Measurements from ENCODE around the gene COPG2. TPM values are rescaled to one million over a fixed set of nuclear protein-coding genes. Genes with fewer than 3 reads are reported as not detected.

Gene COPG2
- polyA plus RNA-seq, 1 donor from 2014 or later, result 37.9 TPM

GRCh38 chr7:130486954-130487436 lies 181.6 kb downstream of the COPG2 start:
- Histone ChIP-seq H3F3A (ENCODE audit: insufficient read depth, low read length, poor library complexity, severe bottlenecking) (peaks cover 3% of the 10 kb centered on the region), H3K4me2 (ENCODE audit: low read length) (peak overlapping the region; percentile 68), H4K20me1 (ENCODE audit: insufficient read depth) (no peaks in the 10 kb centered on the region), H3K9me2 (ENCODE audit: insufficient read depth, low read length) (no peaks in the 10 kb centered on the region), H3K79me2 (replicated peaks; ENCODE audit: insufficient read depth, low read length) (peaks cover 9% of the 10 kb centered on the region), H2AFZ (ENCODE audit: low read depth, low read length) (peak overlapping the region; percentile 71), H3K4me3 (ENCODE audit: low read length) (peak overlapping the region; percentile 57), H3K27ac (ENCODE audit: low read length) (peak overlapping the region; percentile 97), H3K27me3 (ENCODE audit: insufficient read depth, low read depth, low read length) (no peaks in the 10 kb centered on the region), H3K9ac (ENCODE audit: low read length) (peak overlapping the region; percentile 76), H3K9me3 (ENCODE audit: low read length) (no peaks in the 10 kb centered on the region), H3K36me3 (ENCODE audit: insufficient read depth, low read length) (no peaks in the 10 kb centered on the region)
- no peak for TF ChIP-seq CTCF (IDR thresholded peaks at IDR 0.05; ENCODE audit: poor library complexity, severe bottlenecking)
- peak; percentile 58 for TF ChIP-seq REST (IDR thresholded peaks at IDR 0.05; ENCODE audit: borderline replicate concordance)
- TF ChIP-seq RAD21 (conservative IDR thresholded peaks at IDR 0.05), result peak; percentile 50
- no peak for TF ChIP-seq EZH2 (IDR thresholded peaks at IDR 0.05; ENCODE audit: borderline replicate concordance, insufficient read depth, low read length, poor library complexity, severe bottlenecking)
- TF ChIP-seq POLR2AphosphoS5 (IDR thresholded peaks at IDR 0.05), result peak; percentile 67
- TF ChIP-seq TAF1 (IDR thresholded peaks at IDR 0.05; ENCODE audit: low read depth), result no peak
- TF ChIP-seq MXI1 (conservative IDR thresholded peaks at IDR 0.05; ENCODE audit: poor library complexity, severe bottlenecking), result no peak
- TF ChIP-seq SMC3 (conservative IDR thresholded peaks at IDR 0.05; ENCODE audit: poor library complexity), result peak; percentile 53
- peak; percentile 84 for TF ChIP-seq EP300 (conservative IDR thresholded peaks at IDR 0.05; ENCODE audit: poor library complexity, severe bottlenecking)

GRCh38 chr7:130486114-130486953 lies 182.2 kb downstream of the COPG2 start:
- no peak for TF ChIP-seq EP300 (conservative IDR thresholded peaks at IDR 0.05; ENCODE audit: poor library complexity, severe bottlenecking)
- H2AFZ ChIP-seq (ENCODE audit: low read depth, low read length), result peak overlapping the region; percentile 71
- peak overlapping the region; percentile 45 for H3K4me2 ChIP-seq (ENCODE audit: low read length)
- peaks cover 7% of the 10 kb centered on the region for H3K79me2 ChIP-seq (replicated peaks; ENCODE audit: insufficient read depth, low read length)
- peak overlapping the region; percentile 76 for H3K9ac ChIP-seq (ENCODE audit: low read length)
- peak overlapping the region; percentile 97 for H3K27ac ChIP-seq (ENCODE audit: low read length)
- H3F3A ChIP-seq (ENCODE audit: insufficient read depth, low read length, poor library complexity, severe bottlenecking), result peaks cover 3% of the 10 kb centered on the region
- H3K27me3 ChIP-seq (ENCODE audit: insufficient read depth, low read depth, low read length), result no peaks in the 10 kb centered on the region
- H3K9me3 ChIP-seq (ENCODE audit: low read length), result no peaks in the 10 kb centered on the region
- peak overlapping the region; percentile 57 for H3K4me3 ChIP-seq (ENCODE audit: low read length)
- H4K20me1 ChIP-seq (ENCODE audit: insufficient read depth), result no peaks in the 10 kb centered on the region
- H3K9me2 ChIP-seq (ENCODE audit: insufficient read depth, low read length), result no peaks in the 10 kb centered on the region
- H3K36me3 ChIP-seq (ENCODE audit: insufficient read depth, low read length), result no peaks in the 10 kb centered on the region
